Heart left ventricle (tissue), 16 donors: ENCODE data around the gene TGFBR3. TPM values are rescaled to one million over a fixed set of nuclear protein-coding genes. Genes with fewer than 3 reads are reported as not detected.
A peak's percentile ranks its signal among the peaks of the same experiment; 100 is the strongest.

Experiments used
- ATAC-seq, 4 donors: fragments of 200-7000 bp; cut with Tn5 transposase; one replicate each; pipeline ENCODE4 v1.9.1; 2020 to 2022; ENCODE audit warnings: moderate library complexity in 4 of 4, mild to moderate bottlenecking in 3 of 4, moderate number of reproducible peaks in 1 of 4
- DNase-seq, 5 donors: peaks; one replicate each; pipeline ENCODE4 v3.0.0-alpha.2; 2020
- H3K27ac ChIP-seq, 12 donors: fragments of 200-600 bp; sonication (generic) in 4 of 12; one replicate each; pipeline versions ENCODE4 v1.5.0 to v1.8.0; 2016 to 2022; ENCODE audit warnings: mild to moderate bottlenecking in 2 of 12
- H3K27me3 ChIP-seq, 9 donors: fragments of 200-600 bp; sonication (generic) in 2 of 9; one replicate each; pipeline versions ENCODE4 v1.5.1 to v1.8.0; 2016 to 2022; ENCODE audit warnings: mild to moderate bottlenecking in 3 of 9
- H3K36me3 ChIP-seq, 9 donors: fragments of 200-600 bp; sonication (generic) in 2 of 9; one replicate each; pipeline versions ENCODE4 v1.5.0 to v1.8.0; 2018 to 2022; ENCODE audit warnings: mild to moderate bottlenecking in 2 of 9
- H3K4me1 ChIP-seq, 12 donors: fragments of 200-600 bp; sonication (generic) in 4 of 12; one replicate each; pipeline versions ENCODE4 v1.5.0 to v1.8.0; 2016 to 2022; ENCODE audit warnings: mild to moderate bottlenecking in 3 of 12
- H3K4me3 ChIP-seq, 12 donors: fragments of 200-600 bp; sonication (generic) in 4 of 12; one replicate each; pipeline versions ENCODE4 v1.5.0 to v1.8.0; 2017 to 2022; ENCODE audit warnings: mild to moderate bottlenecking in 9 of 12, moderate library complexity in 4 of 12
- H3K9me3 ChIP-seq, 12 donors: fragments of 200-600 bp; sonication (generic) in 4 of 12; one replicate each; pipeline versions ENCODE4 v1.5.0 to v1.8.0; 2016 to 2022; ENCODE audit warnings: mild to moderate bottlenecking in 1 of 12
- POLR2A ChIP-seq, 2 donors: fragments of 450-650 bp; IDR thresholded peaks; one replicate each; pipeline ENCODE4 v1.6.1; 2017; ENCODE audit warnings: antibody characterized with exemption in 2 of 2, mild to moderate bottlenecking in 2 of 2, moderate library complexity in 2 of 2
- WGBS, 4 donors: extraction: QIAGEN DNeasy Blood & Tissue Kit in 2 of 4; methylation state at CpG; one replicate each; pipeline versions ENCODE4 v1.1.5 to v1.1.7; 2013 to 2018; 5-methylcytosine and 5-hydroxymethylcytosine counted together
- intact Hi-C, 10 donors: fragments of 100-400 bp; cut with DNase I; formaldehyde crosslinking; loops; one replicate each; pipeline versions ENCODE4 v1.11.1 to v1.14.2; 2022
- polyA plus RNA-seq, 2 donors: library from polyadenylated mRNA; stranded (reverse); fragments of 200-250 nt; gene quantifications; one replicate each; pipeline ENCODE4 v1.2.3, GENCODE V29; 2013
- total RNA-seq, 9 donors: library from RNA; depleted of rRNA in 2 of 9; stranded (reverse); fragments of >200 nt in 2 of 9; fragmentation: NEBNext Ultra II Directional in 3 of 9; extraction: Animal tissue kit (Norgen Biotek cat#: 25700) in 3 of 9; gene quantifications; one replicate each; pipeline versions ENCODE4 v1.1.0 to v1.2.4, GENCODE V29; 2016 to 2023
- TF ChIP-seq, protein P1 (sequence below), 12 donors: fragments of 200-600 bp; sonication (generic) in 4 of 12; IDR thresholded peaks; one replicate each; pipeline versions ENCODE4 v1.5.0 to v1.8.0; 2018 to 2022; ENCODE audit warnings: antibody characterized with exemption in 12 of 12, mild to moderate bottlenecking in 5 of 12
- donor health status: ischemic (EF 13 %, LVEDD 7.1; RV severe dilation, severe dysfunction).
- donor health status: healthy with polysubstance abuse.
- donor health status: DM: no; HTN: yes; CAD: no.
- donor health status: DM: no; HTN: no; CAD: no.
- donor health status: ischemic (EF 25% LVEDD 6.9; RV normal size, moderate dysfunction).
- donor health status: ischemic (EF 25% LVEDD 5.7; RV mildly dilated, moderate dysfunction).
- donor health status: healthy.
- donor health status: DM: yes; HTN: yes; CAD: no.
- donor health status: ischemic (EF 35%, LVEDD 5.7; RV mildly dilated, moderate dysfunction).
- donor health status: nonischemic (EF 11% LVEDD 7.7; RV severe dilation, severe dysfunction).
- donor health status: DM: yes; HTN: yes; CAD: no.
- donor health status: PGD.
- donor health status: ischemic (EF 29% LVEDD 5.4; RV normal size, mild dysfunction).
- donor health status: nonischemic (EF 23%, LVEDD 6.1; RV moderate dilation, normal function).

Gene TGFBR3
- total and polyA plus RNA-seq, 11 donors, result 6.9 to 51.8 (median 22.7) TPM

DNA sequence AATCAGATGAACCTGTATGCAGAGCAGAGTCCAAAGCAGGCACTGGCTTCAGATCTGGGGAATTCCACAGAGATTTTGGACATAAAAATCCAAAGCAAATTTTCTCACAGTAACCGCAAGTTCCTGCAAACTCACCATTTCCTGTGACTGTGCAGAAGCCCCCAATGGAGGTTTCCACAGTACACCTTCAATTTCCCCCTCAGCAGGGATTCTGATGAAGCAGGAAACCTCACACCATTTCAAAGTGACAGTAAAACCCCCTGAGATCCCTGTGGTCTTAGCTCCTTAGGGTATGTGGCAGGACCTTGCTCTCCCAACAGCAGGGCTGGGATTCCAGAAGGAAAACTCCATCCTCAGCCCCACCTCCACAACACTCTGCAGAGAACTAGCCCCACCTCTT lies 6.0 kb upstream of the TGFBR3 start:
- Histone ChIP-seq H3K9me3 (no peaks in the 10 kb centered on the region), H3K27me3 (no peaks in the 10 kb centered on the region), H3K36me3 (no peaks in the 10 kb centered on the region), H3K4me3 (no peak overlapping the region), H3K27ac (peak overlapping the region in 6 of 12 donors; percentile 3 to 49 (median 22)), H3K4me1 (peaks cover 0 to 21% (median 3%) of the 10 kb centered on the region in 12 donors)
- intact Hi-C loops, result no loop called here
- WGBS, 4 donors, result 40 to 59% (median 52%) methylated on average over 1 of the region's 1 CpG
- no peak for DNase-seq
- TF ChIP-seq POLR2A (IDR thresholded peaks at IDR 0.05), result no peak
- TF ChIP-seq, protein P1, sequence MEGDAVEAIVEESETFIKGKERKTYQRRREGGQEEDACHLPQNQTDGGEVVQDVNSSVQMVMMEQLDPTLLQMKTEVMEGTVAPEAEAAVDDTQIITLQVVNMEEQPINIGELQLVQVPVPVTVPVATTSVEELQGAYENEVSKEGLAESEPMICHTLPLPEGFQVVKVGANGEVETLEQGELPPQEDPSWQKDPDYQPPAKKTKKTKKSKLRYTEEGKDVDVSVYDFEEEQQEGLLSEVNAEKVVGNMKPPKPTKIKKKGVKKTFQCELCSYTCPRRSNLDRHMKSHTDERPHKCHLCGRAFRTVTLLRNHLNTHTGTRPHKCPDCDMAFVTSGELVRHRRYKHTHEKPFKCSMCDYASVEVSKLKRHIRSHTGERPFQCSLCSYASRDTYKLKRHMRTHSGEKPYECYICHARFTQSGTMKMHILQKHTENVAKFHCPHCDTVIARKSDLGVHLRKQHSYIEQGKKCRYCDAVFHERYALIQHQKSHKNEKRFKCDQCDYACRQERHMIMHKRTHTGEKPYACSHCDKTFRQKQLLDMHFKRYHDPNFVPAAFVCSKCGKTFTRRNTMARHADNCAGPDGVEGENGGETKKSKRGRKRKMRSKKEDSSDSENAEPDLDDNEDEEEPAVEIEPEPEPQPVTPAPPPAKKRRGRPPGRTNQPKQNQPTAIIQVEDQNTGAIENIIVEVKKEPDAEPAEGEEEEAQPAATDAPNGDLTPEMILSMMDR (IDR thresholded peaks at IDR 0.05), result no peak
- ATAC-seq, result peak in 1 of 4 donors; percentile 7

DNA sequence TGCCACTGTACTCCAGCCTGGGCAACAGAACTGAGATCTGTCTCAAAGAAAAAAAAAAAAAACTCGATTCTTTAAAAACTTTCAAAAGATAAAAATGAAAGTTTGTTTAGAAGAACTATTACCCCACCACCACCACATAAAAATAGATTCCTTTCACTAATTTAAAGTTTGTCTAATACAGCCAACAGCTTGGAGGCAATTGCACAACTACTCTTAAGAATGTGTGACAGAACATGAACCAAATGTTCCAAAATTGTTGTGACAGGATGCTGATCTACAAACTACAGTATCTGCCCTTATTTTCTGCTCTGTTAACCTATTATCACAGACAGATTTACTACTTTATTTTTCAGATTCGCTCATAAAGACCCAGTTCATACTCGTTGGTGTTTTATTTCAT lies 5.5 kb upstream of the TGFBR3 start:
- DNase-seq (no peak), ATAC-seq (peak; percentile 14 to 57 (median 35))
- intact Hi-C loops, result no loop called here
- Histone ChIP-seq H3K4me1 (peaks cover 0 to 24% (median 5%) of the 10 kb centered on the region in 12 donors), H3K27me3 (peaks cover 0 to 3% (median 0%) of the 10 kb centered on the region in 9 donors), H3K36me3 (no peaks in the 10 kb centered on the region), H3K4me3 (no peak overlapping the region), H3K27ac (peak overlapping the region in 11 of 12 donors; percentile 3 to 54 (median 26)), H3K9me3 (no peaks in the 10 kb centered on the region)
- 59 to 70% (median 60%) methylated on average over 3 of the region's 3 CpGs for WGBS, 4 donors
- TF ChIP-seq, protein P1 (IDR thresholded peaks at IDR 0.05), result no peak
- no peak for TF ChIP-seq POLR2A (IDR thresholded peaks at IDR 0.05)

DNA sequence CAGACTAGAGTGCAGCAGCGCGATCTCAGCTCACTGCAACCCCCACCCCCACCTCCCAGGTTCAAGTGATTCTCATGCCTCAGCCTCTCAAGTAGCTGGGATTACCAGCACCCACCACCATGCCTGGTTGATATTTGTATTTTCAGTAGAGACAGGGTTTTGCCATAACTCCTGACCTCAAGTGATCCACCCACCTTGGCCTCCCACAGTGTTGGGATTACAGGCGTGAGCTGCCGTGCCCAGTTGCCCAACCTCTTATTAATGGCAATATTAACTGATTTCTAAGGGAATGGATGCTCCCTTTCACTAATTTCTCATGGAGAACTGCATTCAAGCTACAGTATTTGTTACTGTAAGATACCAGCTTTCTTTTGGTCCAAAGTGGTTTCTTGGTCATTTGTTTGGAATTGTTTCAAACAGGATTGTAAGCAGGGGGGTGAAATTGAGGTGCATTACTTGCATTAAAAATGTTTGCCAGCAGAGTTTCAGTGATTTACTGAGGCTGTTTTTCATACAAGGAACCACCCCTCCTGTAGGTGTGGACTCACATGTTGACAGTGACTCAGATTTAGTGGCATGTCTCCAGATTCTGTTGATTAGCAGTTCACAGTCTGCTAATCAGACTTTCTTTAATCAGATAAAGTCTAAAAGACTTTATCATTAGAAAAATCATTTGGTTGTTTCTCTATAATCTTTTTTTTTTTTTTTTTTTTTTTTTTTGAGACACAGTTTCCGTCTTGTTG lies 3.9 kb upstream of the TGFBR3 start:
- DNase-seq (no peak), ATAC-seq (no peak)
- 93 to 97% (median 96%) methylated on average over 5 of the region's 5 CpGs for WGBS, 4 donors
- Histone ChIP-seq H3K4me1 (peaks cover 0 to 34% (median 8%) of the 10 kb centered on the region in 12 donors), H3K27me3 (peaks cover 0 to 16% (median 0%) of the 10 kb centered on the region in 9 donors), H3K27ac (no peak overlapping the region), H3K9me3 (no peaks in the 10 kb centered on the region), H3K4me3 (no peak overlapping the region), H3K36me3 (no peaks in the 10 kb centered on the region)
- intact Hi-C loops, result loop anchor here in 8 of 10 donors (5.0 to 10.0 kb wide), 15 partner anchors 37 to 378 kb away; no protein-coding TSS in a partner anchor
- TF ChIP-seq, protein P1 (IDR thresholded peaks at IDR 0.05), result no peak
- no peak for TF ChIP-seq POLR2A (IDR thresholded peaks at IDR 0.05)

DNA sequence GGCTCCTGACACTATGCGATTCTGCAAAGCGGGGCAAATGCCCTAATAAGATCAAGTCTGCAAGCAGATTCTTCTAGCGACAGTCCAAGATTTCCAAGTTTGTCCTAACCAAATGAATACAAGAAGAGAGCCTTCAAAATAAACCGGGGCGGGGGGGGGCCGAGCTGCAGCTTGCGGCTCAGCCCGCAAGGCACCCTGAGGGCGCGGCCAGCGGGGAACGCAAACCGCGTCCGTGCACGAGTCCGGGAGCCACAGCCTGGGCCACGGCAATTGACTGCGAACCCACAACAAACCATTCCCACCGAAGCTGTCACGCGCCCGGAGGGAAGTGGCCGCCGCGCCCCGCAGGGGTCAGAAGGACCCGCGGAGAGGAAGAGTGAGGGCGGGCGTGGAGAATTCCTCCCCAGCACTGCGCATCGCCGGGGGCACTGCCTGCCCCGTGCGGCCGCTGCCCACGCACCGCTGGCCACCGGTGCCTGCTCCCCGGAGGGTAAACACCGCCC lies 687 bp downstream of the TGFBR3 start:
- Histone ChIP-seq H3K36me3 (no peaks in the 10 kb centered on the region), H3K27ac (peak overlapping the region; percentile 85 to 98 (median 94)), H3K4me1 (peaks cover 0 to 38% (median 17%) of the 10 kb centered on the region in 12 donors), H3K27me3 (peaks cover 0 to 29% (median 0%) of the 10 kb centered on the region in 9 donors), H3K4me3 (peak overlapping the region; percentile 70 to 100 (median 92)), H3K9me3 (no peaks in the 10 kb centered on the region)
- intact Hi-C loops, result loop anchor here in 8 of 10 donors (1.0 to 10.0 kb wide), 16 partner anchors 33 to 373 kb away; no protein-coding TSS in a partner anchor
- no peak for TF ChIP-seq POLR2A (IDR thresholded peaks at IDR 0.05)
- TF ChIP-seq, protein P1 (IDR thresholded peaks at IDR 0.05), result no peak
- DNase-seq, result peak; percentile 33 to 71 (median 40)
- ATAC-seq, result peak in 2 of 4 donors; percentile 6 to 35
- WGBS, 4 donors, result 0 to 1% (median 0%) methylated on average over 20 to 42 of the region's 42 CpGs
